HFF-Myc (cell line): ENCODE measurements around the gene M6PR.

Experiments used
- DNase-seq: peaks from one replicate; pipeline ENCODE4 v3.0.0-alpha.2; 2011; ENCODE audit warnings: low read depth; ENCODE audit errors: extremely low read depth
- H3K4me3 ChIP-seq: replicated peaks from 2 replicates; pipeline ENCODE4 v1.5.1; 2011; ENCODE audit warnings: low read depth, mild to moderate bottlenecking, control low read depth, low read length
- CTCF ChIP-seq: IDR thresholded peaks from 2 replicates; pipeline ENCODE4 v1.5.1; 2012; ENCODE audit warnings: mild to moderate bottlenecking, low read depth, low read length, control low read depth; ENCODE audit errors: missing control alignments

M6PR gene

GRCh38 chr12:8911606-8912268, 37.7 kb downstream of the M6PR start:
- no peak for TF ChIP-seq CTCF
- H3K4me3 ChIP-seq = no peak overlapping the region
- DNase-seq = no peak

- DNase-seq = no peak
- TF ChIP-seq CTCF = no peak
Observed at GRCh38 chr12:8909752-8910151, 39.7 kb downstream of the M6PR start.

GRCh38 chr12:8907513-8907912, 41.9 kb downstream of the M6PR start:
- TF ChIP-seq CTCF = no peak
- no peak overlapping the region for H3K4me3 ChIP-seq
- no peak for DNase-seq

More at GRCh38 chr12:8909752-8910151, 39.7 kb downstream of the M6PR start:
- no peak overlapping the region for H3K4me3 ChIP-seq

GRCh38 chr12:8906266-8907180, 42.9 kb downstream of the M6PR start:
- H3K4me3 ChIP-seq = no peak overlapping the region
- TF ChIP-seq CTCF = no peak
- DNase-seq = no peak

GRCh38 chr12:8905546-8905945, 43.9 kb downstream of the M6PR start:
- no peak overlapping the region for H3K4me3 ChIP-seq
- DNase-seq = no peak
- TF ChIP-seq CTCF = no peak

GRCh38 chr12:8904665-8905064, 44.8 kb downstream of the M6PR start:
- H3K4me3 ChIP-seq = no peak overlapping the region
- DNase-seq = no peak
- no peak for TF ChIP-seq CTCF
